Hepatocyte (in vitro differentiated cells): Measurements from ENCODE around the gene CPLANE1.

Source experiments
- CTCF ChIP-seq: fragments of 200-600 bp; sonication (generic); IDR thresholded peaks from 2 replicates; pipeline ENCODE4 v1.5.1; 2016; ENCODE audit warnings: antibody characterized with exemption, mild to moderate bottlenecking; ENCODE audit not compliant: poor library complexity
- EZH2 ChIP-seq: fragments of 200-600 bp; sonication (generic); IDR thresholded peaks from 2 replicates; pipeline ENCODE4 v1.6.1; 2016; ENCODE audit warnings: antibody characterized with exemption, mild to moderate bottlenecking, borderline replicate concordance
- EZH2phosphoT487 ChIP-seq: fragments of 200-600 bp; sonication (generic); IDR thresholded peaks from one replicate; pipeline ENCODE4 v1.6.1; 2018; ENCODE audit warnings: antibody characterized with exemption, mild to moderate bottlenecking, low read depth, moderate library complexity; ENCODE audit not compliant: unreplicated experiment, severe bottlenecking

- TF ChIP-seq EZH2 (no peak), CTCF (no peak), EZH2phosphoT487 (no peak)
Measured at GRCh38 chr5:37166197-37166596, 83.0 kb downstream of the CPLANE1 start.
